ENCODE results near the gene SWI5.
"Not testable (repeated sequence)": the region's sequence is repeated elsewhere in the genome, so short reads cannot be mapped to it uniquely, and the experiment has no call there.

SWI5 gene

DNA sequence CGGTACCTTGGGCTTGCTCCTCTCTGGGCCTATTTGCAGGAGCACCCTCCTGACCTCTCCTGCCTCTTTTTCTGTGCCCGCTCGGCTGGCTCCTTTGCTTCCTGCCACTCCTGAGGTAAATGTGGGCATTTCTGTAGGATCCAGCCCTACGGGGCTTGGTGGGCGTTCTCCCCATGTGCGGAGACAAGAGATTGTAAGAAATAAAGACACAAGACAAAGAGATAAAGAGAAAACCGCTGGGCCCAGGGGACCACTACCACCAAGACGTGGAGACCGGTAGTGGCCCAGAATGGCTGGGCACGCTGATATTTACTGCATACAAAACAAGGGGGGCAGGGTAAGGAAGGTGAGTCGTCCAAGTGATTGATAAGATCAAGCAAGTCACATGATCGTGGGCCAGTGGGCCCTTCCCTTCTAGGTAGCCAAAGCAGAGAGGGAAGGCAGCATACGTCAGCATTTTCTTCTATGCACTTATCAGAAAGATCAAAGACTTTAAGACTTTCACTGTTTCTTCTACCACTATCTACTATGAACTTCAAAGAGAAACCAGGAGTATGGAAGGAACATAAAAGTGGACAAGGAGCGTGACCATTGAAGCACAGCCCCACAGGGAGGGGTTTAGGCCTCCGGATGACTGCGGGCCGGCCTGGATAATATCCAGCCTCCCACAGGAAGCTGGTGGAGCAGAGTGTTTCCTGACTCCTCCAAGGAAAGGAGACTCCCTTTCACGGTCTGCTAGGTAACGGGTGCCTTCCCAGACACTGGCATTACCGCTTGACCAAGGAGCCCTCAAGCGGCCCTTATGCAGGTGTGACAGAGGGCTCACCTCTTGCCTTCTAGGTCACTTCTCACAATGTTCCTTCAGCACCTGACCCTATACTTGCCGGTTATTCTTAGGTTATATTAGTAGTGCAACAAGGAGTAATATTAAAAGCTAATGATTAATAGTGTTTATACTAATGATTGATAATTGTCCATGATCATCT lies 3.3 kb downstream of the SWI5 start:
- not testable (repeated sequence) for DNase-seq (ENCODE audit: low read depth)

DNA sequence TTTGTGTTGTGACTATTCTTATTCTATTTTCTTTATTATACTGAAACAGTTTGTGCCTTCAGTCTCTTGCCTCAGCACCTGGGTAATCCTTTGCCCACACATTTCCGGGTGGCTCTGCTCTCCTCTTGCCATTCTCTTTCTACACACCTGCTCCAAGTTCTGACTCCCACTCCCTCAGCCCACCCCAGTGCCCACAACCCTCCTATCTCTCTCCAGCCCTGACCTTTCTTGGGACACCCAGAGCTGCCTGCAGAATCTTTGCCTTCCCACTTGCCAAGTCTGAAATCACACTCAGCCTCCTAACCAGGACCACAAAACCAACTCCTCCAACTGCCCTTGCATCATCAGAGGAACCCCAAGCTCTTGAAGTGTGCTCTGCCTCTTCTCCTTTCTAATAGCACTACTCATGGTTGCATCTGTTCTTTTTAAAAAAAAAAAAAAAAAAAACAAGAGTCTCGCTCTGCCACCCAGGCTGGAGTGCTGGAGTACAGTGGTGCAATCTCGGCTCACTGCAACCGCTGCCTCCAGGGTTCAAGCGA lies 4.1 kb downstream of the SWI5 start:
- DNase-seq (ENCODE audit: low read depth): no peak

DNA sequence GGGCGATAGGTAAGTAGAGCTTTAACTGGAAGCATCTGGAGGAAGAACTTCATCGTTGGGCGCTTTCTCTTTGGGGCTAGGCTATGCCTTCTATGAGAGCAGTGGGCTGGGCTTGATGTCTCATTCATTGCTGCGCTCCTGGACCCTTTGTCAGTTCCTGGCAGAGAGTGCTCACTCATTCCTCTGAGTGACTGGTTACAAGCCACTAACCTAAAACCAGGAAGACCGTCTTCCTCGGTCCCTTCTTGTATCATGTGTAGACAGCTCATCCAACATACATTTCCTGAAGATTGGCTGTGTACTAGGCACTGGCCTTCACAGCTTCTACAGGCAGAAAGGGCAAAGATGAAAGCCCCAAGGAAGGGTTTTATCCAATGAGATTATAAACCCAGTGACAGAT lies 6.4 kb downstream of the SWI5 start:
- DNase-seq (ENCODE audit: low read depth): no peak

DNA sequence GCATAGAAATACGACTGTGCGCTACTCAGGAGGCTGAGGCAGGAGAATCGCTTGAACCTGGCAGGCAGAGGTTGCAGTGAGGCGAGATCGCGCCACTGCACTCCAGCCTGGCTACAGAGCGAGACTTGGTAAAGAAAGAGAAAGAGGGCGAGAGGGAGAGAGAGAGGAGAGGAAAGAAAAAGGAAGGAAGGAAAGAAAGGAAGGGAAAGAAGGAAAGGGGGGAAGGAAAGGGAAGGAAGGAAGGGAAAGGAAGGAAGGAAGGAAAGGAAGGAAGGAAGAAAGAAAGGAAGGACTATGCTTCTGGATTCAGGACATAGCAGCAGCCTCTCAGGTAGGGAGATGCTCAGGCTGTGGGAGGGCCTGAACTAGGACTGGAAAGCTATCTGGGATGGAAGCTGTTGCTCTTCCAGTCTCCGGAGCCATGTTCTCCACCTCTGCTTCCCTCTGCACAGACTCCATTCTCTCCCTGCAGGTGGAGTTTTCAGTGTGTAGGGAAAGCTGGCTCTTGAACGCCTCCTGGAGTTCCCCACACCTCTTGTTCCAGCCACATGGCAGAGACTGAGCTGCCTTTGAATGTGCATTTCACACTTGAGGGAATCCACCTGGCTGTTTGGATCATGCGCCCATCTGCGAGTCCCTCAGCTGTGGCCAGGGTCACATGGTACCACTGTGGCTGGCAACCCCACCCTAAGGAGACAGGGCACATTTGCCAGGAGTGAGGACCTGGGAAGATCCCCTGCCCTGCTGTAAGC lies 9.1 kb downstream of the SWI5 start:
- DNase-seq (ENCODE audit: low read depth): no peak

DNA sequence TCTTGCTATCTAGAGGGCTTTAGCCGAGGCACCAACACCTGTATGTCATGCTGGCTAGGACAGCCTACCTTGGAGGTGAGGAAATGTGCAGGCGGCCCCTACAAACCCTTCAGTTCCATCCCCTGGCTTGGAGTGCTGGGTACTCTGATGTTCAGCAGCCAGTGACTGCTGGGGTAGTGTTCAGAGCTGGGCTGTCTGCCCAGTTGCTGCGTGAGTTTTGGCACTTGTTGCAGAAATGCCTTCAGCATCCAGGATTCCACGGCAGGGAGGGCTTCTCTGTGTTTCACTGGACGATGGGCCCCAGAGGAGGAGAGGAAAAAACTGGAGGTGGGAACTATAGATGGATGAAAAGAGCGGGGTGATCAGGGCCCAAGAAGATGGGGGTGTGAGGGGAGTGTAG lies 10.4 kb downstream of the SWI5 start:
- no peak for DNase-seq (ENCODE audit: low read depth)

DNA sequence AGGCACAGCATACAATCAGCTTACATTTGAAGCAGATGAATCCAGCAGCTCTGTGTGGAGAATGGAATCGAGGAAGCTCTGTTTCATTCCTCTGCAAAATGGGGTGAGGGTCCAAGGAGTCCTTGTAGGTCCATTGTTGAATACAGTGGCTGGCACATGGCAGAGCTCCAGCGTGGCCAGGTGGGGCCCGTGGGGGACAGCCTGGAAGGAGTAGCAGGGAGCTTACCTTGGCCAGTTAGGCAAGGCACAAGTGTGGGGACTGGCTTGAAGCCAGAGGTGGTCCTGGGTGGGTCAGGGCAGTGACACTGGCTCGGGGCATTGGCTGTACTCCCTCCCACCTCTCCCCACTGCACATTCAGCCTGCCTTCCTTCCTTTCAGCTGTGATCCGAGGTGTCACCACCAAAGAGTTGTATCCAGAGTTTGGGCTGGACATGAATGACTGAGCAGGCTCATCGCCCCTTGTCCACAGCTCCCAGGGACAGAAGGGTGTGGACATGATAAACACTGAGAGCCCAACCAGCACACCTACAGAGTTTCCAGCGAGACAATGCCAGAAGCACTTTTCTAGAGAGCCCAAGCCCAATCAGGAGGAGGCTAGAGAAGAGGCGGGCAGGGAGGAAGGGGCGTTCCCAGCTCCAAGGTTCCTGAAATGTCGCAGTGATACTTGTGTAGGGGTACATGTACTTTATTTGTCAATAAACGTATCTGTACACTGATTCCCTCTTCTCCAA lies 12.4 kb downstream of the SWI5 start:
- no peak for DNase-seq (ENCODE audit: low read depth)

DNA sequence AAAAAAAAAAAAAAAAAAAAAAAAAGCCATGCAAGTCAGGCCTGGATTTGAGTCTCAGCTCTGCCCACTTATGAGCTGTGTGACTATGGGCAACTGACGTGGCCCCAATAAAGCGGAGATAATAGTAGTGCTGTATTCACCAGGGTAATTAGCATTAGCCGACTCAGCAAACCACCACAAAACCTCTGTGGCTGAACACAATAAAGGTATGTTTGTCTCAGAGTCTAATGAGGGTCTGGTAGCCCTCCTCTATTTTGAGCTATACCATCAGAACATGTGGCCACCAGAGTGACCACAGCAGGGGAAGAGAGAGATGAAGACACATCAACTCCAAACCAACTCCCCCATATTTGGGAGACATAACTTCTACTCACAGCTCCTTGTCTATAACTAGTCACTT lies 15.9 kb downstream of the SWI5 start:
- DNase-seq (ENCODE audit: low read depth): no peak

DNA sequence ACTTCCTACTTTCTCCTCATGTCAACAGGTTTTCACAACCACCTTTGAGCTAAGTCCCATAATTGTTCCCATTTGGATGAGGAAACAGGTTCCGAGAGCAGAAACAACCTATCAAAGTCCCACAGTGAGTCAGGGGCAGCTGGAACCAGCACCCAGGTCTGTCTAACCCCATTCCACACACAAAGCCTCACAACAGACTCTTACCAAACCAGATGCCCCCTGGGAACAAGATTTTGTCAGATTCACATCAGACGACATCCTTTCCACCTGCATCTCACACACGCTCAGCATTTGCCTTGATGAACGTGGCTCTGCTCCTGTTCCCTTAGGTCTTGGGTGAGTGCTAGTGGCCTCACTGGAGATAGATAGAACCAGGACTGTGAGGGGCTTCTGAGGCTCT lies 17.0 kb downstream of the SWI5 start:
- no peak for DNase-seq (ENCODE audit: low read depth)

DNA sequence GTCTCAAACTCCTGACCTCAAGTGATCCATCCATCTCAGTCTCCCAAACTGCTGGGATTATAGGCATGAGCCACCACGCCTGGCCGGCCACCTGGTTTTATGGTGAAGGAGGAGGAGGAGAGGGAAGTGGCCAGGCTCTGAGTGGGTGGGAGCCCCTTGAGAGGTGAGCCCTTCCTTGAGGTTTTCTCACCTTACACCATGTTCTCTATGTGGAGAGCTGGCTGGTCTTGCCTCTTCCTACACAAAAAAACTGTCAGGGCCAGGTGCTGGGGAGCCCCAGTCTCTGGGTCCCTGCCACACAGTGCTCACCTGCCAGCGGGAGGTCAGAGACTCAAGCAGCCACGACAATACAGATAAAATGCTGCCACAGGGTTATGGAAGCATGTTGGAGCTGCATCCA lies 18.1 kb downstream of the SWI5 start:
- DNase-seq (ENCODE audit: low read depth): no peak

DNA sequence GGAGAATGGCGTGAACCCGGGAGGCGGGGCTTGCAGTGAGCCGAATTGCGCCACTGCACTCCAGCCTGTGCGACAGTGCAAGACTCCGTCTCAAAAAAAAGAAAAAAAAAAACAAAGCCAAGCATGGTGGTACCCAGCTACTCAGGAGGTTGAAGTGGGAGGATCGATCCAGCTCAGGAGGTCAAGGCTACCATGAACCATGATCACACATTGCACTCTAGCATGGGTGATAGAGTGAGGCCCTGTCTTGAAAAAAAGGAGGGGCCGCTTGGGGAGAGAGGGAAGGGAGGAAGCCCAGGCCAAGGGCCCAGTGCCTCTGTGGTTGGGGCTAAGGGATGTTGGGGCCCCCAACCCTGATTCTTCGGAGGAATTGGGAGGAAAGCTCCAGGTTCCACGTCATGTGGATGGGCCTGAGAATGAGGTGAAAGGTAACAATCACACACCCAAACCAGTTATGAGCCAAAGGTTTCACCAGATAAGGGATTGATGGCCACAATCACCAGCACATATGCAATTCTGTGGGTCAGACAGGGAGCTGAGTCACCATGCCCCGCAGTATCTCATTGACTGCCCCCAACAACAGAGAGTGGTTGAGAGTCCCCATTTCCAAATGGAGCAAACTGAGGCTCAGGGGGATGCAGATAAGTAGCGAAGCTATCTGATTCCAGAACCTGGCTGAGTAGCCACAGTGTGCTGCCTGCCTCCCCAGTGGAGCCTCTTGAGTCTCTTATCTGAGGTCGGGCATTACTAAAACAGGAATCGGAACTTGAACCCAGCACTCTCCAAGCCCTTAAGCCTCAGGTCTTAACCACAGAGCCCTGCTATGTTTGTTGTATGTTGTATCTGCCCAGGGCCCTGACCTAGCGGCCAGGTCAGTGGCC lies 20.5 kb downstream of the SWI5 start:
- DNase-seq (ENCODE audit: low read depth): no peak

DNA sequence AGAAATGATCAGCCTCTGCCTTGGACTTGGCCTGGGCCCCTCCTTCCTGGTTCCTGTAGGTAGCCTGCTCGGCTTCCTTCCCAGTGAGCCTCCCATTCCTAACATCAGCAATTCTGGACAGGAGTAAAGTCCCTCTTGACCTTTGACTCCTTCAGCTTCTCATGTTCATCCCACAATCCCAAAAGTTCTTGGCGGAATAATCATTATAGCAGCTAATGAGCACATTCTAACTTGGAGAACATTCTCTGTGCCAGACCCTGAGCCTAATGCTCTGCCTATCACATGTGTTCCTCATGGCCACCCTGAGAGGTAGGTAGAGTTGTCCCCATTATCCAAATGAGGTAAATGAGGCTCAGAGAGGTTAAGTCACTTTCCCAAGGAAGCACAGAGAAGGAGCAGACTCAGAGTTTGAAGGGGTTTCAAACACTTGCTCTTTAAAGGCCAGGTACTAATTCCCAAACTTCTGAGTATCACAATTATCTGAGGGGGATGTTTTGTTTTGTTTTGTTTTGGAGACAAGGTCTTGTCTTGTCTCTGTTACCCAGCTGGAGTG lies 21.2 kb downstream of the SWI5 start:
- DNase-seq (ENCODE audit: low read depth): no peak

DNA sequence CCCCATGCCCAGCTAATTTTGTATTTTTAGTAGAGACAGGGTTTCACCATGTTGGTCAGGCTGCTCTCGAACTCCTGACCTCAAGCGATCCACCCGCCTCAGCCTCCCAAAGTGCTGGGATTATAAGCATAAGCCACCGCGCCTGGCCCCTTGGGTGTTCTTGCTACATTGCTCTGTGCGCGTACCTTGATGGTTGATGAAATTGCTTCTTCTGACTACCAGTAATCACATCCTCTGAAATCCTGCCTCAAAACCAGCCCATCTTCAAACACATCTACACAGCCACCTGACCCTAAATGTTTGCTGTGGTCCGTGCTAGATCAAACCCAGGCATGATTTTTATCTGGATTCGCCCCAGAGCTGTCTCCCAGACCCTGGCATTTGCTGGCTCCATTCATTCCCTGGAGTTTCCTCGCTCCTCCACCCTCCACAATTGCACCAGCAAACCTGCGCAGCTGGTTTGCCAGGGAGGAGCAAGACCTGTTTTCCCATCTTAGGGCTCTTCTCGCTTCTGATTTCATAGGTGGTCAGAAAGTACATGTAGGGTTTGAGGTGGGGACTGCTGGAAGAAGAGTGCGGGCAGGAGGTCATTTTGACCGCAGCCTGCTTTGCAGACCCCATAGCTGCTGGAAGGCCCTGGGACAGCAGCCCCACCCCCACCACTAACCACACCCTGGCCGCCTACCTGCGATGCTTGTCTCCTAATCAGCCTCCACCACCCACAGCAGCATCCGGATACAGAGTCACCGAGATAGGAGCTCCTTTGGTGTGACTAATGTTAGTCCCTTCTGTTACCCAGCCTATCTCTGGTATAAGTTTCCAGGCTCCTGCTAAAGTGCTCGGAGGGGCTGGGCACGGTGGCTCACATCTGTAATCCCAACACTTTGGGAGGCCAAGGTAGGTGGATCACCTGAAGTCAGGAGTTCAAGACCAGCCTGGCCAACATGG lies 22.7 kb downstream of the SWI5 start:
- DNase-seq (ENCODE audit: low read depth): no peak

DNA sequence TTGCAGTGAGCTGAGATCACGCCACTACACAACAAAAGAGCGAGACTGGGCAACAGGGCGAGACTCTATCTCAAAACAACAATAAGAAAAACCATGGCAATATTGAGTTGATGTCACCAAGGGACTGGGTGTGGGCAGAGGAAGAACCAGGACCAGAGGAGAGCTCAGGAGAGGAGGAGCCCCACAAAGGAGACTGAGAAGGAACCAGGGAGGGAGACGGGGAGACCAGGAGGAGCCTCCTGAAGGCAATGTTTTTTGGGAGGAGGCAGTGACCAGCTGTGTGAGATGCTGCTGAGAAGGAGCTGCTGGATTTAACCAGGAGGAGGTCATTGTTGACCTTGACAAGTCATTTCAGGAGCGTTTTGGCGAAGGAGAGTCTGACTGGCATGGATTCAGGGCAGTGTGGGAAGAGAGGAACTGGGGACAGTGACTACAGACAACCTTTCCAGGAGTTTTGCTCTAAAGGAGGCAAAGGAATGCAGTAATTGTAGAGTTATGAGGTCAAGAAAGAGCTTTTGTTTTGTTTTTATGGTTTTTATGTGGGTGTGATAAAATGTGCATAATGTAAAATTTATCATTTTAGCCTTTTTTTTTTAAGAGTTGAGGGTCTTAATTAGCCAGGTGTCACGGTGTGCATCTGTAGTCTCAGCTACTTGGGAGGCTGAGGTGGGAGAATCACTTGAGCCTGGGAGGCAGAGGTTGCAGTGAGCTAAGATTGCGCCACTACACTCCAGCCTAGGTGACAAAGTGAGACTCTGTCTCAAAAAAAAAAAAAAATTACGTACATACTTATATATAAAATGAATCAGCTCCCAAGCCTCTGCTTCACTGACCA lies 28.3 kb downstream of the SWI5 start:
- DNase-seq (ENCODE audit: low read depth): no peak

DNA sequence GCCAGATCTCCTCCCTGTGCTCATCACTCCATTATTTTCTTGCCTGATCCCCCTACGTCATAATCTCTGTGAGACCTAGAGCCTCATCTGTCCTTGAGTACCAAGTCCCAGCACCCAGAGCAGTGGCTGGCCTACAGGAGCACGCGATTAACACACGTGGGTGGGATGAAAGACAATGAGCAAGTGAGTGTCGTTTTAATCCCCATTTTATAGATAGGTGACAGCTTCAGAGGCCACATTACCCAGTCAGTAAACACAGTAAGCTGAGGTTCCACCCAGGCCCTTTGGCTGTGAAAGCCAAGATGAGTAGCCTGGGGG lies 28.9 kb downstream of the SWI5 start:
- DNase-seq (ENCODE audit: low read depth): no peak

DNA sequence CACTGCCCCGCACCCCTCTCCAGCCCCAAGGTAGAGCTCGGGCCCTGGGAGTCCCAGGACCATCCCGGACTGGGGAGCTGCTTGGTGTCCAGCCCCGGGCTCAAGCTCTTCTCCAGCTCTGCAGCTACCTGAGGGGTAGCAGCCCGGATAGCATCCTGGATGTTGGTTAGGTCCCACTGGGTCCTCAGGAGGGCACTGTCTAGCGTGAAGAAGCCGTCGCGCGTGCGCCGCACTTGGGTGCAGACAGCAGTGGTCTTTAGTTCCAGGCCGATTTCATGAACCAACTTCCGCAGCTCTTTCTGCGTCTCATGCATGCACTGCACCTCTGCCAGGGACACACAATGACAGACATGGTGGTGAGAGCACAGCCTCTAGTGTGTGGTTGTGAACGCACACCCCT lies 33.5 kb downstream of the SWI5 start:
- no peak for DNase-seq (ENCODE audit: low read depth)

DNA sequence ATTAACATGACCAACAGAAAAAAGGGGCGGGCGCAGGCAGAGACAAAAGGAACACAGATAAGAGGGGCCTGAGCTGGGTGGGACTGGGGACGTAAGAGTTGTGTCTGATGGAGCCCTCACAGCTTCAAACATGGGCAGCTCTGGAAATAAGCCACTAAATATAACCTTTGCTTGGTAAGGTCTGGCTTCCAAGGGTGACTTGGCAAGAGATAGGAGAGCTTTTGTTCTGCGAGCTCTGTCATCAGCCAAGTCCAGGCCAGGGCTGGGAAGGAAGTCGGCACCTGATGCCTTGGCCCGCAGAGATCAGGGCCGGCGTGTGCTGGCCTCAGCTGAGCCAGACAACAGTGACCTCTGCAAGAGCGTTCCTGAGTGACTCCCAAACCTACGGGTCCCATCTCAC lies 34.4 kb downstream of the SWI5 start:
- DNase-seq (ENCODE audit: low read depth): no peak

DNA sequence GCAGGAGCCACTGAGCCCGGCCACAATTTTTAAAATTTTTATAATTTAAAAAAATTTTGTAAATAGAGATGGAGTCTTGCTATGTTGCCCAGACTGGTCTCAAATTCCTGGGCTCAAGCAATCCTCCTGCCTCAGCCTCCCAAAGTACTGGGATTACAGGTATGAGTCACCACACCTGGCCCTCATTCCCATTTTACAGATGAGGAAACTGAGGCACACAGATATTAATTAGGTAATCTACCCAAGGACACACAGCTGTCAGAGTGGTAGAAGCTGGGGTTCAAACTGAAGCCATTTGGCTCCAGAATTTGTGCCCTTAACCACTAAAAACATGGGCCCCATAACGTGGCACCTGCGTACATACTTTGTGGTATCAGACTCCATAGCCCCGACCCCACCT lies 38.6 kb downstream of the SWI5 start:
- no peak for DNase-seq (ENCODE audit: low read depth)

DNA sequence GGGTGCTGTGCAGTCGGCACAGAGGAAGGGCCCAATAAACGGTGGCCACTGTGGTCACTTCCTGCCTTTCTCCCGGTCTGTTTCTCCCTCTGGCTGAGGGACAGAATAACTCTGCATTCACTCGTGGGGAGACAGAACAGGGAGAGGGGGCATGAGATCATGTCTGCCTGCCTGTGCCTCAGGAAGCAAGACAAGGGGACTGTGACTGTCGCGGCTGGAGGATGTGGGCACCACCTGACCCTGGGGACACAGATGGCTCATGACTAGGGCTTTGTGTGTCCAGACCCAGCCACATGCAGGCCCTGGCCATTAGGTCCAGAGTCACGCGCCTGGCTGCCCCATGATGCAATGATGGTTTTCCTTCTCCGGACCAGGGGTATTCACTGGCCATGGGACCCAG lies 40.3 kb downstream of the SWI5 start:
- no peak for DNase-seq (ENCODE audit: low read depth)

DNA sequence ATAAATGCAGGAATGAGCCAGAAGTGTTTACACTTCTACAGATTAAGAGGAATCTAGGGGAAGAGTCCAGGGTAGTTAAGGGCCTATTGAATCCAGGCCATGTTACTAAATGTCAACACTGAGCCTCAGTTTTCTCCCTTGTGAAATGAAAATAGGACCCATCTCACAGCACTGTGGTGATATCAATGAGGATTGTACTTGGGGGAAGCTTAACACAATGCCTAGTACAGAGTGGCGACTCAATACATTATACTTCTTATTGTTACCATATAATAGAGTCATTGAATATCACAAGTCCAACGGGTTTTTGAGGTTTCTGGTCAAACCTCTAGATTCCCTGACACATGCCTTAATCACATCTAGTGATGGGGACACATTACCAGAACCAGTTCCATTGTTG lies 41.6 kb downstream of the SWI5 start:
- DNase-seq (ENCODE audit: low read depth): no peak

All from stimulated activated CD4-positive, alpha-beta T cell treated with anti-CD3 and anti-CD28 coated beads, Interleukin-2, amount 100 ng/mL, for 4 hours (primary cell).